Activated CD8-positive, alpha-beta memory T cell treated with anti-CD3 and anti-CD28 coated beads, Interleukin-2, amount 50 U/mL, for 4 hours (primary cell): ENCODE measurements around the gene PEF1.

Source experiments
- DNase-seq: peaks from one replicate; pipeline ENCODE4 v3.0.0-alpha.2; 2020

Gene PEF1

GRCh38 chr1:31670593-31670964 lies 25.9 kb upstream of the PEF1 start:
- DNase-seq = no peak

GRCh38 chr1:31669786-31670592 lies 25.3 kb upstream of the PEF1 start:
- peak; percentile 32 for DNase-seq

DNA sequence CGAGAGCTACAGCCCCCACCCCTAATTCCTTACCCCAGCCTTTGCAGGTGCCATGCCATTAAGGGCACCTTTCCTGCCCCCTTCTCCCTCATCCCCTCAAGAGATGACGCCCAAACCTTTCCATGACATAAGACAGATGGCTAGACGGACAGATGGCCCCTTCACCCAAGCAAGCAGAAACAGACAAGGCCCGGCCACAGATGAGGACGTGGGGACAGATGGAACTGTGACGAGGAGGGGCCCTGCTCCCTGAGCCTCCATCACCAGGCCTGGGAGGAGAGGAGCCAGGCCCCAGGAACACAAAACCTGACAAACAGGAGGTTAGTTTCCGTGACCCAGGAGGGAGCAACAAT lies 24.7 kb upstream of the PEF1 start:
- no peak for DNase-seq

GRCh38 chr1:31668303-31668883 lies 23.7 kb upstream of the PEF1 start:
- DNase-seq = no peak

DNA sequence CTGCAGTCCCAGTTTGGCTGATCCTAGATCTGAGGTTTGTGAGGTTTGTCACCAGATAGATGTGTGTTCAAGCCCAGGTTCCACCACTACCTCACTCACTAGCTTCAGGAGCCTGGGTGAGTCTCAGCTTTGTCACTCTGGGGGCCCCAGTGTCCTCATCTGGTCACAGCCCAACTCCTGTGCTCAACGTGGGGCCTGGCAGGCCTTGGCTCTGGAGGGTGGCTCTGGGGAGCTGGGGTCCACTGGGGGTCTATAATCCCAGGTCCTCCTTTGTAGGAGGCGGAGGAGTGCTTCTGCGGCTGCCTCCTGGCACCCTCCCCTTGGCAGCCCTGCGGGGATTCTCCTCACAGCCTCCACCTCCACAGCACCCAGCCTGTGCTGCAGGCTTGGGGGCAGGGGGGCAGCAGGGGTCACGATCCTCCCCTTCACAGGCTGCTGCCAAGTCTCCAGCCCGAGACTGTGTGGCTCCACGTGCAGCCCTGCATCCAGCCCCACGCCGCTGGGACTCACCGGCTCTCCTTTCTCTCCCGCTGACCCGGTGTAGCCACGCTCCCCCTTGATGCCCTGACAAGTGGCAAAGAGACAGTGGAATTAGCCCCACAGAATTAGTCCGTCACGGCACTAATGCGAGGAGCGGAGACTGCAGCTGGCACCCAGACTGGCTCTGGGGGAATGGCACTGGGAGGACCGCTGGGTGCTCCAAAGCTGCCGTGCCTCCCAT lies 22.5 kb upstream of the PEF1 start:
- no peak for DNase-seq

DNA sequence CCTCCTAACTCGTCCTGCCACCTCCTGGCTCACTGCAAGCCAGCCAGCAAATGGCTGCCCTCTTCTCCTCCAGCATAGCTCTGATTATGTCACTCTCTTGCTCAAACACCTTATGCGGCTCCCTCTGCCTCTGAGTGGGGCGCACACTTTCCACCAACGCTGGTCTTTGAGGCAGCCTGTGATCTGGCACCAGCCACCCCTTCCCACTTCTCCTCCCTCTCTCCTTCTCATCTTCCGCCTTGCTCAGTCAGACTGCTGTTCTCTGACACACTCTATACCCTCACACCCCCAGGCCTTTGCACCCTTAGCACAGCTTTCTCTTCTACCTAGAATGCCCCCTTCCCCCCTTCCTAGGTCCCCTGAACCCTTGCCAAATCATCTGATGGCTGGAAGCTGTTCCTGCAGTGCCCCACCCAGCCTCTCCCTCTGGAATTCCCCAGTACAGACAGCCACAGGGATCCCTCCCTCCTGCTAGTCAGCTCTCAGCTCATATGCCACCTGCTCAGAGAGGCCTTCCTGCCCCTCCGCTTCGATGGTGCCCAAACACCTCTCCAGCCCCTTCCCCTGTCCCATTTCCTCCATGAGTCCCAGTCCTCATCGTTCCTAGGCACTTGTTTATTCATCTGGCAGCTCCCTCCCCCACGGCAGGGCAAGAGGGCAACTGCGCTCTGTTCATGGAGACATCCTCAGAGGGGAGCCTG lies 21.7 kb upstream of the PEF1 start:
- no peak for DNase-seq

GRCh38 chr1:31665234-31665878 lies 20.7 kb upstream of the PEF1 start:
- no peak for DNase-seq

DNA sequence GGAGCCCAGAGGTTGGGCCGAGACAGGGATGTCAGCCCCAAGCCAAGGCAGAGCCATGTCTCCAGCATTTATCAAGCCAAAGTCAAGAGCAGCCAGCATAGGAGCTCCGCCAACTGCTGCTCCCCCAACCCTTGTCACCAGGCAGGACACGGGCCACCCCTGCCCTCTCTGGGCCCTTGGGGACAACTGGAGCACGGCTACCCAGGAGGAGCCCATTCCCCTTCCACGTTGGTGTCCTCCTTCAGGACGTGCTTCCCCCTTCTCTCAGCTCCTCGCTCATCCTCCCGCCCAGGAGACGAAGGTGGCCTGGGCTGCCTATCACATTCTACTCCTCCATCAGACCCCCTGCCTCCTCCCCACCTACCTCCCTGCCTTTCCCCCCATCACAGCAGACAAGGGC lies 19.9 kb upstream of the PEF1 start:
- DNase-seq = no peak

DNA sequence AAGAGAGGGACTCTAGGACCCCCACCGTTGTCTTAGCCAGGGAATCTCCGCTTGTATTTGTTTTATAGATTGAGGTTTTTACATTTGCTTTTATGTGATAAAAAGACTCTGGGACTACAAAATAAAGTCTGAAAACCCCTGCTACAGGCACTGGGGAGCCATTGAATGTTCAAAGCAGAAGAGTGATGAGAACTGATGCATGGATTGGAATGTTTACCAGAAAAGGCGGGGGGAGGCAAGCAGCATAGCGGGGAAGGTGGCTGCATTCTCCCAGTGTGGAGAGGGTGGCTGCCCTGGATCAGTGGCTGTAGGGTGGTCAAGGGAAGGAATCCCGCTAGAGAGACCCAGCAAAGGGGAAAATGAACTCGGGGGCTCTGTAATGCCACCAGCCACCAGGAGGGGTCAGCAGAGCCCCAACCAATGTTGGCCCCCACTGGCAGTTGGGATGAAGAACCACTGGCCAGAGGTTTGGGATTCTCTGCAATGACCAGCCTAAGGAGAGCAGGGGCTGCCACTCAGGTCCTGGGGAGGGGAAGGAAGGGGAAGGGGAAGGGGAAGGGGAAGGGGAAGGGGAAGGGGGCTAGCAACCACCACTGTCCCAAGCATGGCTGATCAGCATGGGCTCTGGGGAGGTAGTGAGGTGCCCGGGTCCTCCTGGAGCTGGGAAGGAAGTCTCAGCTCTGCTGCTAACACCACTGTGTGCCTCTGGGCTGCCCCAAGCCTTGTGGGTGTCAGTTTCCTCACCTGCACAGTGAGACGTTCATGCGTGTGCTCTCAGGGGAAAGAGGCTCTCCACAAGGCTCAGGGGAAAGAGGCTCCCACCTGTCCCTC lies 19.2 kb upstream of the PEF1 start:
- DNase-seq = peak; percentile 66

GRCh38 chr1:31662463-31662862 lies 17.8 kb upstream of the PEF1 start:
- no peak for DNase-seq

- no peak for DNase-seq
Measured at GRCh38 chr1:31661856-31662255, 17.2 kb upstream of the PEF1 start.

DNA sequence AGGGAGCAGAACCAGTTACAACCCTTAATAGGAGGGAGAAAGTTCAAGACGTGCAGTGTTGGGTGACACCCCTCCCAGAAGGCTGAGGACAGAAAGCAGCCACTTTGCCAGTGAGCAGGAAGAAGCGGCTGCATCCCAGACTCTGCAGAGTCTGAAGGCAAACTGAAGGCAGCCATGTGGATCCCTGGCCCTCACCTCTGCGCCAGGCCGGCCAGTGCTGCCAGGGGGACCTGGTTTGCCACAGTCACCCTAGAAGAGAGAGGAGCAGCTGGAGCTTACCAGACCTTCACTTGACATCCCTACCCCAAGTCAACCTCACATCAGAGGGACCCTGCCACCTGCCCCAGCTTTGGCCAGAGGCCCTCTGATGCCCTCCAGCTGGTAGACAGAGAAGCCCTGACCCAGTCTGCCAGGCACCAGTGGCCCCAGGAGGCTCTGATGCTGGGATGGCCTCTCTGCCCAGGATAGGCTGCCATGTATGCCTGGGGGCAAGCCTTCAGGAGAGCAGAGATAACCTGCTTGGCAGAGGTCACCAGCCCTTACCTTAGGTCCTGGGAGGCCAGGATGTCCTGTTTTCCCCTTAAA lies 16.3 kb upstream of the PEF1 start:
- no peak for DNase-seq

DNA sequence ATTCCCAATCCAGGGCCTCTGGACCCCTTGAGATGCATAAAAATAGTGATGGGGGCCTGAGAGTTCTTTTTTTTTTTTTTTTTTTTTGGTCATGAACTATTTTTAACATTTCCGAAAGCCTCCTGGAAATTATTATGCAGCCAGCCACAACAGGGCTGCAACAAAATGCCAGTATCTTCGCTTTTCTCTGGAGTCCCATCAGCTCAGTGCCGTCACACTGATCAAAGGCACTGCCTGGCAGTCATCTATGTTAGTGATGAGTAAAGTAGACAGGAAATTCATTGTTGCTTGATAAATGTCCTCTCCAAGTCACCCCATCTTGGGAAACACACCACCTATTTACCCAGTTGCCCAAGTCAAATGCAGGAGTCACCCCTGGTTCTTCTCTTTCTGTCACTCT lies 15.2 kb upstream of the PEF1 start:
- no peak for DNase-seq

DNA sequence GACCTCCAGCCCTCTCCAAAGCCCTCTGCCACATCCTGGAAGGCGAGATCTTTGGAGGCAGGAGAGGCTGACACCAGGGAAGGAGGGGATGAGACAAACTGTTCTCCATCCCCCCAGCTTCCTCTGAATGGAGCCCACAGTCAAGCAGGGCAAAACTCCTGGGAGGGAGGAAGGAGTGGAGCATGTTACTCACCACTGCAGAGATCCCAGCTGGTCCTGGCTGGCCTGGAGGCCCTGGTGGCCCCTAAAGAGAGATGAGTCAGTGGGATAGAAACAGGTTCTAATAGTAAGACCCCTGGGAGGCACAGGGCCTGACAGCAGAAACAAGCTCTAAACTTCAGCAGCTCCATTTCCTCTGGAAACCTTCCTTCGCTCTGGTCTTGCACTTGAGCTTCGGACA lies 14.0 kb upstream of the PEF1 start:
- DNase-seq = no peak

DNA sequence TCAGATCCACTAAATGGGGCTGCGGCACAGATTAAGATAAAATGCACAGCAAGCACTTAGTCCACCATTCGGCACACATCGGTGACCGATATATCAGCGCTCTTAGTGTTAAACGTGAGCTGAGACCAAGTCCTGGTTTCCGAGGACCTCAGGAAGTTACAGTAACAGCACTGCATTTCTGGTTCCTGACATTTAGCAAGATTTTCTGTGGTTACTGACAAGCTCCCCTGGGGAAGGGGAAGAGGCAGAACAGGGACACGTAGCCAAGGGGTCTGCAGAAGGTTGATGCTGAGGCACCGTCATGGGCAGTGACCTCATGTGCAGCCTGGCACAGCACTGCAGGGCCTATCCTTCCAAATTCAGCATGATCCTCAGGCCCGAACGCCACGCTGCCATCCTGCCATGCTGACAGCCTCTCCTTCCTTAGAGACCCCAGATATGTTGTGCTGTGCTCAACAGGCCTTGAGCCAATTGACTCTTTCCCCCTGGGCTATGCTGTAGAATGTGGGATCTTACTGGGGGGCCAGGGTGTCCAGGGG lies 13.4 kb upstream of the PEF1 start:
- DNase-seq = no peak

- DNase-seq = no peak
Measured at GRCh38 chr1:31657020-31657804, 12.5 kb upstream of the PEF1 start.

DNA sequence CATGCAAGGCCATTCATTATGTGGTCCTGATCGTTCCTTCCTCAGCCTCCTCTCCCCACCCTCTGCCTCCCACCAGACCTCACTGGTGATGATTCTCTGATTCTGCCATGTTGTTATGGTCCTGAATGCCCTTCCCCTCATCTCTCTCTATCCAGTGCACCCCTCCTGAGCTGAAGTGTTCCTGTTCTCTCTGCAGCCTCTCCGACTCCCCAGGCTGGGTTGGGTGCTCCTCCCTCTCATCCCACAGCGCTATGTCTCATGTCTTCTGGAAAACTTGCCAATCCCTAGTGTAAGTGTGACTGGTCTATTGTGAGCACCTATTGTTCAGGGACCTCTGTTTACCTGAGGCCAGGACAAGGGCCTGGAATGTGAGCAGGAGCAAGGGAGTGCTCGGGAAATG lies 11.1 kb upstream of the PEF1 start:
- no peak for DNase-seq

DNA sequence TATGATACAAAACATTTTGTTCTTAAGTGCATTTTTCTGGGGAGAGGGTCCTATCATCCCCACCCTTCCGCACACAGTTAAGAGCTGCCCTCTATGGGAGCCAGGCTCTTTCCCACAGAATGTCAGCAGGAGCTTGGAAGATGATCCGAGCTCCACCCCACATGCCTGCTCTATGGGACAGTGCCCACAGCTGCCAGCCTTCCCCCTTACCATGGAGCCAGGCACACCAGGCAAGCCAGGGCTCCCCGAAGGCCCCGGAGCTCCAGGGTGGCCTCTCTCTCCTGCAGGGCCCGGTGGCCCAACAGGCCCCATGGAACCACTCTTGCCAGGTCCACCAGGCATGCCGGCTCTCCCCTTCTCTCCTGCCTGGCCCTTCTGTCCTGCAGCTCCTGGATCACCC lies 10.4 kb upstream of the PEF1 start:
- no peak for DNase-seq

DNA sequence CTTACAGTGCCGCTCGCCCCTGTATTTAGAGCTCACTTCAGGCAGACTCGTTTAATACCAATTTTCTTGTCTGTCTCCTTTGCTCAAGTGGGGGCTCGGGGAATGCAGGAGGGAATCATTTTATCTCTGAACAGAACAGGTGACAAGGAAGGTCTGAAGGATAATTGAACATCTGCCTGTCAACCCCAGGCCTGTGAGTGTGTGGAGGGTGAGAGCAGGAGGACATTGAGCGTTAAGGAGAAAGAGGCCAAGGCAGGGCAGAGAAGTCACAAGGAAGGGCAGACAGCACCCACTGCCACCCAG lies 9.7 kb upstream of the PEF1 start:
- no peak for DNase-seq

DNA sequence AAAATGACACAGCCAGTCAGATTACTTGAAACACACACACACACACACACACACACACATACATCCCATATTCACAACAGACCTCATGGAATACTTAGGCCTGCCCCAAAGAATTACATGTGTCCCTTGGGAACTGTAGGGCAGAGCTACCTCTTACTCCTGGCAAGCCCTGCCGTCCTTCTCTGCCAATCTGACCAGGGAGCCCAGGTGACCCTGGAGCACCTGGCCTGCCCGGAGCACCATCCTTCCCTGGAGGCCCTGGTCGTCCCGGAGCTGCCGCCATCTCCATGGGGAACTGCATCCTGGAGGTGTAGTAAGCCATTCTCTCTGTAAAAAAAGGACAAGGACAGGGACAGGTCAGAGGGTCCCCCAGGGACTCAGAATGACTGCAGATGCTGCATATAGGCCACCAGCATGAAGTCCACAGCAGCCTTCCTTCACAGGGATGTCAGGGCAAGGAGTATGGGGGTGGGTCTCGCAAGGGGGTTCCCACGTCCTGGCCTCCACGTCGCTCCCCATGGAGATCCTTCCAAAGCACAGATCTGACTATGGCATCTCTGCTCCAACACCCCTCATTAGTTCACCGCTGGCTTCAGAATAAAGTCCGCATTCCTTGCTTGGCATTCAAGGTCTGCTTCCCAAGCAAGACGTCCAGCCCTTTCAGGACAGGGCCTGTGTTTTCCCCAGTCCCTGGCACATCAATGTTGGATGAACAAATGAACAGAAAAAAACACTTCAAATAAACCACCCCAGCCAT lies 9.2 kb upstream of the PEF1 start:
- DNase-seq = no peak
